MCF 10A (cell line): ENCODE measurements around the gene HCRTR1. TPM values are rescaled to one million over a fixed set of nuclear protein-coding genes. Genes with fewer than 3 reads are reported as not detected.

Source experiments
- BruUV-seq: library from RNA; stranded (reverse); fragments of 400-500 nt; replicated peaks from 2 replicates; lab custom pipeline; 2021; lab: Mats Ljungman, UMichigan
- CTCF ChIA-PET: fragments of 300-600 bp; sonication (Branson Sonifier 250); formaldehyde crosslinking; extraction: SDS; loops from one replicate; lab custom pipeline; 2021; ENCODE audit warnings: antibody characterized with exemption, inconsistent platforms; lab: Yijun Ruan, JAX
- POLR2A ChIA-PET: fragments of 300-600, 350-650 bp; sonication (Branson Sonifier 250); formaldehyde crosslinking; extraction: SDS; loops from one replicate; lab custom pipeline; 2020; ENCODE audit warnings: antibody characterized with exemption, inconsistent platforms; lab: Yijun Ruan, JAX
- DNase-seq: peaks from one replicate; pipeline ENCODE4 v3.0.0-alpha.2; 2018; ENCODE audit not compliant: unreplicated experiment
- H3K27ac Mint-ChIP-seq: one replicate; pipeline ENCODE4 v1.8.0; 2022; ENCODE audit warnings: mild to moderate bottlenecking, low read depth, mixed read lengths; ENCODE audit not compliant: unreplicated experiment
- H3K27me3 Mint-ChIP-seq: one replicate; pipeline ENCODE4 v1.8.0; 2022; ENCODE audit warnings: mixed read lengths; ENCODE audit not compliant: insufficient read depth, unreplicated experiment
- H3K36me3 Mint-ChIP-seq: one replicate; pipeline ENCODE4 v1.8.0; 2022; ENCODE audit warnings: mild to moderate bottlenecking, moderate library complexity, mixed read lengths; ENCODE audit not compliant: insufficient read depth, unreplicated experiment
- H3K4me1 Mint-ChIP-seq: one replicate; pipeline ENCODE4 v1.8.0; 2022; ENCODE audit warnings: mixed read lengths; ENCODE audit not compliant: insufficient read depth, unreplicated experiment
- H3K4me3 Mint-ChIP-seq: one replicate; pipeline ENCODE4 v1.8.0; 2022; ENCODE audit warnings: mild to moderate bottlenecking, moderate library complexity, mixed read lengths; ENCODE audit not compliant: unreplicated experiment
- H3K9me3 Mint-ChIP-seq: one replicate; pipeline ENCODE4 v1.8.0; 2022; ENCODE audit warnings: mixed read lengths; ENCODE audit not compliant: unreplicated experiment
- CTCF ChIP-seq: fragments of 200-600 bp; IDR thresholded peaks from one replicate; pipeline ENCODE4 v1.8.0; 2022; ENCODE audit warnings: antibody characterized with exemption, mild to moderate bottlenecking; ENCODE audit not compliant: unreplicated experiment
- intact Hi-C: fragments of 100-400 bp; cut with micrococcal nuclease; formaldehyde crosslinking; loops from 2 replicates; pipeline ENCODE4 v1.14.1; 2022
- total RNA-seq: library from RNA; stranded (reverse); gene quantifications from 2 replicates; pipeline ENCODE4 v1.2.3, GENCODE V29; 2022

The HCRTR1 gene
- total RNA-seq, 1 experiment from 2014 or later: not detected

GRCh38 chr1:31592132-31592531, 25.4 kb upstream of the HCRTR1 start:
- H3K4me3 Mint-ChIP-seq: no peak overlapping the region
- peaks cover 10% of the 10 kb centered on the region for H3K27me3 Mint-ChIP-seq
- intact Hi-C loops: loop anchor here (5.0 kb wide), 1 partner anchor 130 kb away; no protein-coding TSS in a partner anchor
- no peaks in the 10 kb centered on the region for H3K9me3 Mint-ChIP-seq
- no peak for TF ChIP-seq CTCF
- no TSS peak for BruUV-seq
- ChIA-PET POLR2A (interaction anchor here (1.1 kb wide), 1 partner anchor 53 kb away, joined by 3 read pairs; the partner anchor contains the start of gene PEF1), CTCF (interaction anchor here (1.0 to 3.5 kb wide), 9 partner anchors 11 to 405 kb away, joined by 3 to 36 read pairs (median 6); partner anchors contain the start of gene TINAGL1)
- H3K36me3 Mint-ChIP-seq: no peaks in the 10 kb centered on the region
- peak overlapping the region; percentile 2 for H3K27ac Mint-ChIP-seq
- no peak for DNase-seq
- H3K4me1 Mint-ChIP-seq: peaks cover 11% of the 10 kb centered on the region

GRCh38 chr1:31593136-31593665, 24.3 kb upstream of the HCRTR1 start:
- H3K9me3 Mint-ChIP-seq: no peaks in the 10 kb centered on the region
- TF ChIP-seq CTCF: no peak
- no peak for DNase-seq
- peaks cover 11% of the 10 kb centered on the region for H3K4me1 Mint-ChIP-seq
- ChIA-PET POLR2A (interaction anchor here (1.5 kb wide), 1 partner anchor 20 kb away, joined by 3 read pairs; no protein-coding TSS in a partner anchor), CTCF (interaction anchor here (0.7 to 3.5 kb wide), 19 partner anchors 9 to 406 kb away, joined by 3 to 36 read pairs (median 5); partner anchors contain the start of gene TINAGL1)
- peaks cover 10% of the 10 kb centered on the region for H3K27me3 Mint-ChIP-seq
- intact Hi-C loops: loop anchor here (5.0 kb wide), 1 partner anchor 131 kb away; no protein-coding TSS in a partner anchor
- H3K4me3 Mint-ChIP-seq: no peak overlapping the region
- H3K27ac Mint-ChIP-seq: no peak overlapping the region
- BruUV-seq: no TSS peak
- H3K36me3 Mint-ChIP-seq: no peaks in the 10 kb centered on the region

GRCh38 chr1:31593770-31594632, 23.5 kb upstream of the HCRTR1 start:
- no TSS peak for BruUV-seq
- intact Hi-C loops: loop anchor here (1.0 to 5.0 kb wide), 3 partner anchors 30 to 195 kb away; no protein-coding TSS in a partner anchor
- no peak overlapping the region for H3K27ac Mint-ChIP-seq
- no peak overlapping the region for H3K4me3 Mint-ChIP-seq
- no peaks in the 10 kb centered on the region for H3K36me3 Mint-ChIP-seq
- H3K9me3 Mint-ChIP-seq: no peaks in the 10 kb centered on the region
- CTCF ChIA-PET: interaction anchor here (0.6 to 3.5 kb wide), 24 partner anchors 9 to 588 kb away, joined by 3 to 36 read pairs (median 4); partner anchors contain the start of gene TINAGL1
- H3K4me1 Mint-ChIP-seq: peaks cover 11% of the 10 kb centered on the region
- POLR2A ChIA-PET: interaction anchor here (1.5 kb wide), 1 partner anchor 21 kb away, joined by 3 read pairs; no protein-coding TSS in a partner anchor
- DNase-seq: peak; percentile 81
- TF ChIP-seq CTCF: peak; percentile 83
- H3K27me3 Mint-ChIP-seq: peaks cover 10% of the 10 kb centered on the region
